Testis (tissue), 3 donors: Measurements from ENCODE around the gene LRRC72. TPM values are rescaled to one million over a fixed set of nuclear protein-coding genes. Genes with fewer than 3 reads are reported as not detected.

Source experiments
- DNase-seq: peaks from one replicate; pipeline ENCODE4 v3.0.0-alpha.2; 2019
- H3K27ac ChIP-seq, 2 donors: fragments of 200-600 bp; sonication (generic); one replicate each; pipeline ENCODE4 v1.5.1; 2019
- H3K27me3 ChIP-seq: fragments of 200-600 bp; sonication (generic); one replicate; pipeline ENCODE4 v1.5.1; 2019
- H3K36me3 ChIP-seq: fragments of 200-600 bp; sonication (generic); one replicate; pipeline ENCODE4 v1.5.1; 2017; ENCODE audit warnings: low read depth; ENCODE audit errors: missing control alignments
- H3K4me1 ChIP-seq: fragments of 200-600 bp; sonication (generic); one replicate; pipeline ENCODE4 v1.5.1; 2019
- H3K4me3 ChIP-seq, 2 donors: fragments of 200-600 bp; sonication (generic); one replicate each; pipeline ENCODE4 v1.5.1; 2017 to 2019
- H3K9me3 ChIP-seq: fragments of 200-600 bp; sonication (generic); one replicate; pipeline ENCODE4 v1.5.1; 2017
- POLR2A ChIP-seq: fragments of 450-650 bp; IDR thresholded peaks from one replicate; pipeline ENCODE4 v1.6.1; 2017; ENCODE audit warnings: antibody characterized with exemption, mild to moderate bottlenecking, moderate library complexity
- WGBS, 2 donors: methylation state at CpG; one replicate each; pipeline ENCODE4 v1.1.5; 2018; 5-methylcytosine and 5-hydroxymethylcytosine counted together
- intact Hi-C: fragments of 100-400 bp; cut with DNase I; formaldehyde crosslinking; loops from one replicate; pipeline ENCODE4 v1.15.1; 2023; ENCODE audit warnings: low total_unique reads
- polyA plus RNA-seq: library from polyadenylated mRNA; stranded (reverse); fragments of 350-450 nt; fragmentation: Illumina TruSeq; extraction: RNeasy Lipid Tissue Mini Kit (QIAGEN cat#74804); gene quantifications from one replicate; pipeline ENCODE4 v1.2.3, GENCODE V29; 2014; ENCODE audit warnings: low read depth, low replicate concordance; ENCODE audit not compliant: insufficient read depth
- total RNA-seq, 2 donors: library from RNA; depleted of rRNA; stranded (reverse); fragments of >200 nt; gene quantifications; one replicate each; pipeline ENCODE4 v1.2.3, GENCODE V29; 2016
- TF ChIP-seq, protein P1 (sequence below), 3 experiments: fragments of 450-650 bp in 2 of 3; fragments of 200-600 bp in 1 of 3; sonication (generic) in 1 of 3; IDR thresholded peaks; one replicate each; pipeline ENCODE4 v1.5.1; 2016 to 2019; ENCODE audit warnings: antibody characterized with exemption in 3 of 3, mild to moderate bottlenecking in 2 of 3, moderate library complexity in 1 of 3

LRRC72 gene
- total and polyA plus RNA-seq, 3 donors from 2014 or later = 0.79 to 8.6 (median 0.81) TPM

DNA sequence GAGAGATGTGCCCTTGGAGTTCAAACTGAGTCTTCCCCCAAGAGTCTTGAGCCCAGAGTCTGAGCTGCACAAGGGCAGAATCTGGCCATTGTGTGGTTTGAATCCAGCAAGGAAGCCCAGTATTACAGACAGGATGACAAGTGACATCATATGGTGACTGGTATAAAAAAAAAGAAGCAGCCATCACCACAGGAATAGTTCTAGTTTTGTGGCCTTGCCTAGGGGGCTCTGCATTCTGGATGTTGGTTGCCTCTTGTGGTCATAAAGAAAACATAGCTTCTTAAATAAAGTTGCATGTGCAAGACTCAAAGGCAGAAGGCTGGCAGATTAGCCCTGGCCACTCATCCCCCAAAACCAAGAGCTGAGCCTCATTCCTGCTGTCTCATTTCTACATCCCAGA, 16.8 kb upstream of the LRRC72 start:
- Histone ChIP-seq H3K36me3 (no peaks in the 10 kb centered on the region), H3K4me3 (no peak overlapping the region), H3K9me3 (no peaks in the 10 kb centered on the region), H3K27ac (no peak overlapping the region), H3K4me1 (no peaks in the 10 kb centered on the region), H3K27me3 (no peaks in the 10 kb centered on the region)
- intact Hi-C loops = no loop called here
- no peak for DNase-seq
- TF ChIP-seq POLR2A = no peak
- TF ChIP-seq, protein P1, sequence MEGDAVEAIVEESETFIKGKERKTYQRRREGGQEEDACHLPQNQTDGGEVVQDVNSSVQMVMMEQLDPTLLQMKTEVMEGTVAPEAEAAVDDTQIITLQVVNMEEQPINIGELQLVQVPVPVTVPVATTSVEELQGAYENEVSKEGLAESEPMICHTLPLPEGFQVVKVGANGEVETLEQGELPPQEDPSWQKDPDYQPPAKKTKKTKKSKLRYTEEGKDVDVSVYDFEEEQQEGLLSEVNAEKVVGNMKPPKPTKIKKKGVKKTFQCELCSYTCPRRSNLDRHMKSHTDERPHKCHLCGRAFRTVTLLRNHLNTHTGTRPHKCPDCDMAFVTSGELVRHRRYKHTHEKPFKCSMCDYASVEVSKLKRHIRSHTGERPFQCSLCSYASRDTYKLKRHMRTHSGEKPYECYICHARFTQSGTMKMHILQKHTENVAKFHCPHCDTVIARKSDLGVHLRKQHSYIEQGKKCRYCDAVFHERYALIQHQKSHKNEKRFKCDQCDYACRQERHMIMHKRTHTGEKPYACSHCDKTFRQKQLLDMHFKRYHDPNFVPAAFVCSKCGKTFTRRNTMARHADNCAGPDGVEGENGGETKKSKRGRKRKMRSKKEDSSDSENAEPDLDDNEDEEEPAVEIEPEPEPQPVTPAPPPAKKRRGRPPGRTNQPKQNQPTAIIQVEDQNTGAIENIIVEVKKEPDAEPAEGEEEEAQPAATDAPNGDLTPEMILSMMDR (IDR thresholded peaks at IDR 0.05) = no peak

DNA sequence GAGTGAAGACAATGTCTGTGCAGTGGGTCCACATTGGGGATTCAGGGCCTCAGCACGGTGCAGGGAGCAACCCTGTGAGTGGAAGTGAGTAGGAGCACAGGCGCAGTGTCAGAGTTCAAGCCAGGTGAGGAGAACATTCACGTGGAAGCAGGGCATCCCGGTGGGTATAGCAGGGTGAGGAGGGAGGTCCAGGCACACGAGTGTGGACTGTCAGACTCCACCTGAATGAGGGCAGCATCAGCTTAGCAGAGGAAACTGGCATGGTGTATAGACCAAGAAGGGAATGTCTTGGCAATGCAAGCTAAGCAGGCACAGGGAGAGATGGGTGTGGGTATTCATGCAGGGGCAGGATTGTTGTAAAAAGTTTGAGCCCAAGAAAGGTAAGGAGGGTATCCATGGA, 15.3 kb upstream of the LRRC72 start:
- Histone ChIP-seq H3K4me1 (no peaks in the 10 kb centered on the region), H3K27me3 (no peaks in the 10 kb centered on the region), H3K4me3 (no peak overlapping the region), H3K36me3 (no peaks in the 10 kb centered on the region), H3K9me3 (no peaks in the 10 kb centered on the region), H3K27ac (no peak overlapping the region)
- TF ChIP-seq POLR2A = no peak
- TF ChIP-seq, protein P1 (IDR thresholded peaks at IDR 0.05) = no peak
- no peak for DNase-seq
- WGBS, 2 donors = 86 to 96% methylated on average over 5 of the region's 5 CpGs
- intact Hi-C loops = no loop called here

DNA sequence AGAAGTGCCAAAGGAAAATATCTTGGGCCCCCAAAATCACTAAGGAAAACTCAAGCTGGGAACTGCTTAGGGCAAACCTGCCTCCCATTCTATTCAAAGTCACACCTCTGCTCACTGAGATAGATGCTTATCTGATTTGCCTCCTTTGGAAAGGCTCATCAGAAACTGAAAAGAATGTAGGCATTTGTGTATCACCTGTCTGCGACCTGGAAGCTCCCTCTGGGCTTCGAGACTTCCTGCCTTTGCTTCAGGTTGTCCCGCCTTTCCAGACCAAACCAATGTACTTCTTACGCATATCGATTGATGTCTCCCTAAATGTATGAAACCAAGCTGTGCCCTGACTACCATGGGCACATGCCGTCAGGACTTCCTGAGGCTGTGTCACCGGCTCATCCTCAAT, 14.5 kb upstream of the LRRC72 start:
- no peak overlapping the region for H3K27ac ChIP-seq
- intact Hi-C loops = no loop called here
- no peaks in the 10 kb centered on the region for H3K9me3 ChIP-seq
- no peak for TF ChIP-seq POLR2A
- TF ChIP-seq, protein P1 (IDR thresholded peaks at IDR 0.05) = no peak
- DNase-seq = no peak
- no peak overlapping the region for H3K4me3 ChIP-seq
- no peaks in the 10 kb centered on the region for H3K27me3 ChIP-seq
- 84 to 94% methylated on average over 7 of the region's 7 CpGs for WGBS, 2 donors
- H3K36me3 ChIP-seq = no peaks in the 10 kb centered on the region
- H3K4me1 ChIP-seq = no peaks in the 10 kb centered on the region

DNA sequence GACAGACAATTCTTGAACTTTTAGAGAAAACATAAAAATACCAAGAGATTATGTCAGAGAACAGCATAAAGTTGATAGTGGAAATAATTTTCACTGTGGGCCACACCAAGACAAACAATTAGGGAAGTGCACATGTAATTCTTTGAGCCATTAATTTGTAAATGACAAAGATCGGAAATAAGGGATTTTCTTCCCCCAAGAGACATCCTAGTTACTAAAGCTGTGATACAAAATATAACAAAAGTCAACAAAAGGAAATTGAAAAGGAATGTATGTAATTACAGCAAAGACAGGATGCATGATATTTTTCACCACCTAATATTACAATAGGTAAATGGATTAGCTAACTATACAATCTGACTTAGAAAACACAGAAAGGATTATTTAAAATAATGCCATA, 12.4 kb upstream of the LRRC72 start:
- DNase-seq = no peak
- intact Hi-C loops = no loop called here
- H3K4me3 ChIP-seq = no peak overlapping the region
- H3K36me3 ChIP-seq = no peaks in the 10 kb centered on the region
- no peaks in the 10 kb centered on the region for H3K27me3 ChIP-seq
- H3K27ac ChIP-seq = no peak overlapping the region
- H3K4me1 ChIP-seq = no peaks in the 10 kb centered on the region
- H3K9me3 ChIP-seq = no peaks in the 10 kb centered on the region
- no peak for TF ChIP-seq POLR2A
- 54 to 76% methylated on average over 1 of the region's 1 CpG for WGBS, 2 donors

DNA sequence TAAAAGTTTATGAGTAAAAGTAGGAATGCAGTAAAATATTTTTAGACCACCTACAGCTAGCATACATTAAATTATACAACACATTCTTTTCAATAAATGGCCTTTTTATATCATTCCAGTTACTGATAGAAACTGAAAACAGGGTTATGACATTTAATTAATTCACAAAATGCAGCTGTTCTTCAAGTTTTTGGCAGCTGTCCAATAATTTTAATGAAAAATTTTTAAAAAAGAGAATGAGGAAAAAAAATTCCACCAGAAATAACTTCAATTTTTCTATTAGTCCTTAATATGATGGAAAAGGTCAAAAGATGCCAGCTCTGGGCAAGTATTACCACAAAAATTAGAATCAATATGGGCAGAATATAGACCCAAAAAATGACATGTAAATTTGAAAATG, 11.9 kb upstream of the LRRC72 start:
- H3K4me1 ChIP-seq = no peaks in the 10 kb centered on the region
- H3K27me3 ChIP-seq = no peaks in the 10 kb centered on the region
- H3K9me3 ChIP-seq = no peaks in the 10 kb centered on the region
- no peaks in the 10 kb centered on the region for H3K36me3 ChIP-seq
- no peak for DNase-seq
- no peak for TF ChIP-seq POLR2A
- TF ChIP-seq, protein P1 (IDR thresholded peaks at IDR 0.05) = no peak
- intact Hi-C loops = no loop called here
- H3K27ac ChIP-seq = no peak overlapping the region
- H3K4me3 ChIP-seq = no peak overlapping the region
